ENCODE measurements around the gene CES5A.
"Not testable (repeated sequence)": the region's sequence is repeated elsewhere in the genome, so short reads cannot be mapped to it uniquely, and the experiment has no call there.

The CES5A gene

DNA sequence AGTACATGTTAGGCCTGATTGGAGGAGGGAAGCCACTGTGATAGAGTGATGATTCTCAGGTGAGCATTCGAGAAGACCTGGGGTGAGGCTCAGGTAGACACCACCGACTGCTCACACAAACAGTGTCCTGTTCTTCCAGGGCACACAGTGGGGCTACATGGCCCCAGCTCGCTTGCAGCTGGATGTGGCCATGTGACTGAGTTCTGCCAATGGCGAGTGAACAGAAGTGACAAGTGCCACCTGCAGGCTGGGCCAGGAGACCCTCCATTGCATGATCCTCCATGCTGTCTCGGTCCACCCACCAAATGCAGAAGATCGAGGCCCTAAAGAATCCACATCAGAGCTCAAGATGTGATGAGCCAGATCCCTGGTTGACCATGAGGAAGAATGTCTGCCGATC is 6.2 kb downstream of the CES5A start:
- no peaks in the 10 kb centered on the region for H4K20me1 ChIP-seq (ENCODE audit: low read depth, low read length)
- H3K4me3 ChIP-seq (ENCODE audit: insufficient read depth, low read length, poor library complexity, severe bottlenecking), result no peak overlapping the region
- no peaks in the 10 kb centered on the region for H3K79me2 ChIP-seq (ENCODE audit: insufficient read depth, low read length)
- H3K27me3 ChIP-seq (ENCODE audit: low read length), result no peaks in the 10 kb centered on the region
- no peak overlapping the region for H3K9ac ChIP-seq (ENCODE audit: low read length)
- H3K4me2 ChIP-seq (ENCODE audit: low read depth, low read length, poor library complexity, severe bottlenecking), result no peak overlapping the region
- no peak overlapping the region for H3K27ac ChIP-seq (ENCODE audit: low read depth, low read length)
- H3K36me3 ChIP-seq (ENCODE audit: low read length), result no peaks in the 10 kb centered on the region
- no peaks in the 10 kb centered on the region for H3F3A ChIP-seq (ENCODE audit: insufficient read depth)
- TF ChIP-seq, protein P1, sequence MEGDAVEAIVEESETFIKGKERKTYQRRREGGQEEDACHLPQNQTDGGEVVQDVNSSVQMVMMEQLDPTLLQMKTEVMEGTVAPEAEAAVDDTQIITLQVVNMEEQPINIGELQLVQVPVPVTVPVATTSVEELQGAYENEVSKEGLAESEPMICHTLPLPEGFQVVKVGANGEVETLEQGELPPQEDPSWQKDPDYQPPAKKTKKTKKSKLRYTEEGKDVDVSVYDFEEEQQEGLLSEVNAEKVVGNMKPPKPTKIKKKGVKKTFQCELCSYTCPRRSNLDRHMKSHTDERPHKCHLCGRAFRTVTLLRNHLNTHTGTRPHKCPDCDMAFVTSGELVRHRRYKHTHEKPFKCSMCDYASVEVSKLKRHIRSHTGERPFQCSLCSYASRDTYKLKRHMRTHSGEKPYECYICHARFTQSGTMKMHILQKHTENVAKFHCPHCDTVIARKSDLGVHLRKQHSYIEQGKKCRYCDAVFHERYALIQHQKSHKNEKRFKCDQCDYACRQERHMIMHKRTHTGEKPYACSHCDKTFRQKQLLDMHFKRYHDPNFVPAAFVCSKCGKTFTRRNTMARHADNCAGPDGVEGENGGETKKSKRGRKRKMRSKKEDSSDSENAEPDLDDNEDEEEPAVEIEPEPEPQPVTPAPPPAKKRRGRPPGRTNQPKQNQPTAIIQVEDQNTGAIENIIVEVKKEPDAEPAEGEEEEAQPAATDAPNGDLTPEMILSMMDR (IDR thresholded peaks at IDR 0.05; ENCODE audit: insufficient read depth, low read length, poor library complexity, severe bottlenecking), result no peak
- no peak for TF ChIP-seq EZH2phosphoT487 (conservative IDR thresholded peaks at IDR 0.05; ENCODE audit: low read length)
- H3K9me2 ChIP-seq (replicated peaks; ENCODE audit: insufficient read depth, low read length), result no peaks in the 10 kb centered on the region
- H3K9me3 ChIP-seq (ENCODE audit: insufficient read depth, low read length), result no peaks in the 10 kb centered on the region
- no peak overlapping the region for H2AFZ ChIP-seq (ENCODE audit: low read depth, low read length, severe bottlenecking)

DNA sequence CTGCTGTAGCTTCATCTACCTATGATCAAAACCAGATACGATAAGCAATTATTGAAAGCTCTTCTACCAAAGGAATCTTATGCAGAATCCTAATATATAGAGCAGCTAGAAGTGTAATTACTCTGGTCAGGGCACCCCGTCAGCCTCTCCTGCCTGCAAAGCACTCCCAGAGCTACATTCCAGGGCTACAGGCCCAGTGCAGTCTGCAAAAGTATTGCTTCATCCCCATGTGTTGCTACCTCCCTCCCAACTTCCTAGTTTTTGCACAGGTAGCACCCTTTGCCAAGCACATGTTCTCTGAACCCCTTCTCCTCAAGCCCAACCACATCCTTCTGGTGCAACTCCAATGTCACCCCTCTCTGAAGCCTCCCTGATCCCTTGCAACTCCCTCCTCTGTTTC is 7.0 kb downstream of the CES5A start:
- Histone ChIP-seq H3K27ac (ENCODE audit: low read depth, low read length) (no peak overlapping the region), H2AFZ (ENCODE audit: low read depth, low read length, severe bottlenecking) (no peak overlapping the region), H3F3A (ENCODE audit: insufficient read depth) (no peaks in the 10 kb centered on the region), H3K36me3 (ENCODE audit: low read length) (no peaks in the 10 kb centered on the region), H4K20me1 (ENCODE audit: low read depth, low read length) (no peaks in the 10 kb centered on the region), H3K9me3 (ENCODE audit: insufficient read depth, low read length) (no peaks in the 10 kb centered on the region), H3K27me3 (ENCODE audit: low read length) (no peaks in the 10 kb centered on the region), H3K9me2 (replicated peaks; ENCODE audit: insufficient read depth, low read length) (no peaks in the 10 kb centered on the region), H3K79me2 (ENCODE audit: insufficient read depth, low read length) (no peaks in the 10 kb centered on the region), H3K4me2 (ENCODE audit: low read depth, low read length, poor library complexity, severe bottlenecking) (no peak overlapping the region), H3K4me3 (ENCODE audit: insufficient read depth, low read length, poor library complexity, severe bottlenecking) (no peak overlapping the region), H3K9ac (ENCODE audit: low read length) (no peak overlapping the region)
- TF ChIP-seq, protein P1 (IDR thresholded peaks at IDR 0.05; ENCODE audit: insufficient read depth, low read length, poor library complexity, severe bottlenecking), result no peak
- no peak for TF ChIP-seq EZH2phosphoT487 (conservative IDR thresholded peaks at IDR 0.05; ENCODE audit: low read length)

DNA sequence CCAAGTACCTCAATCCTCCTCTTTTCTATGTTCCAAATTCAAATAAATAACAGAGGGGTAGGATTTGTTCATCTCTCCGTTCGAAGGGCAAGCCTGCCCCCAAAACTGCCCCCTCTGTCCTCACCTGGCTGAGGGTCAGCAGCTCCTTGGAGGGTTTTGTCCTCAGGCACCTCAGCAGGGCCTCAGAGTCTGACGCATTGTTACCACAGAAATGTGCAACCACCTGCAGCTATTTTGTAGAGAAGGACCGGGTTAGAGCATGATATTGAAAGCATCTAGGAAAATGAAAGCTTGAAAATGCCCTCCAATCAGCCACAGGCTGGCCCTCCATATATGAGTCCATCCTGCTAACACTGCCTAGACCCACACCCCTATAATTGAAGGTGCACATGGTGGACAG is 13.9 kb downstream of the CES5A start:
- H3K9me2 ChIP-seq (replicated peaks; ENCODE audit: insufficient read depth, low read length), result no peaks in the 10 kb centered on the region
- H2AFZ ChIP-seq (ENCODE audit: low read depth, low read length, severe bottlenecking), result no peak overlapping the region
- no peak overlapping the region for H3K4me3 ChIP-seq (ENCODE audit: insufficient read depth, low read length, poor library complexity, severe bottlenecking)
- no peaks in the 10 kb centered on the region for H4K20me1 ChIP-seq (ENCODE audit: low read depth, low read length)
- H3K9me3 ChIP-seq (ENCODE audit: insufficient read depth, low read length), result no peaks in the 10 kb centered on the region
- no peak overlapping the region for H3K4me2 ChIP-seq (ENCODE audit: low read depth, low read length, poor library complexity, severe bottlenecking)
- H3K79me2 ChIP-seq (ENCODE audit: insufficient read depth, low read length), result no peaks in the 10 kb centered on the region
- no peaks in the 10 kb centered on the region for H3K36me3 ChIP-seq (ENCODE audit: low read length)
- H3K27me3 ChIP-seq (ENCODE audit: low read length), result no peaks in the 10 kb centered on the region
- TF ChIP-seq EZH2phosphoT487 (conservative IDR thresholded peaks at IDR 0.05; ENCODE audit: low read length), result no peak
- TF ChIP-seq, protein P1 (IDR thresholded peaks at IDR 0.05; ENCODE audit: insufficient read depth, low read length, poor library complexity, severe bottlenecking), result no peak
- H3K9ac ChIP-seq (ENCODE audit: low read length), result no peak overlapping the region
- H3K27ac ChIP-seq (ENCODE audit: low read depth, low read length), result no peak overlapping the region
- H3F3A ChIP-seq (ENCODE audit: insufficient read depth), result no peaks in the 10 kb centered on the region

DNA sequence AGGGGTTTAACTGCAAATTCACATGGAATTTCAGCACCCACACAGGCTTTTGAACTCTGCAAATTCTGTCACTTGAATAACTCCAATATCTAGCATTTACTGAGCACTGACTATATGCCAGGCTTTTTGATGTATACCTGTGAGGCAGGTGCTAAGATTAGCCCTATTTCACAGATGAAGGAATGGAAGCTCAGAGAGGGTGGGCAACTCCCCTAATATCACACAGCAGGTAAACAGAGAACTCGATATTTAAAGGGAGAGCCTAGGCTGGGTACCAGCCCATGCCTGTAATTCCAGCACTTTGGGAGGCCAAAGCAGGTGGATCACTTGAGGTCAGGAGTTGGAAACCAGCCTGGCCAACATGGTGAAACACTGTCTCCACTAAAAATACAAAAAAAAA is 17.5 kb downstream of the CES5A start:
- H3F3A ChIP-seq (ENCODE audit: insufficient read depth); H3K27me3 ChIP-seq (ENCODE audit: low read length); H2AFZ ChIP-seq (ENCODE audit: low read depth, low read length, severe bottlenecking); H4K20me1 ChIP-seq (ENCODE audit: low read depth, low read length); H3K4me2 ChIP-seq (ENCODE audit: low read depth, low read length, poor library complexity, severe bottlenecking); H3K27ac ChIP-seq (ENCODE audit: low read depth, low read length); H3K9me2 ChIP-seq (replicated peaks; ENCODE audit: insufficient read depth, low read length); H3K9me3 ChIP-seq (ENCODE audit: insufficient read depth, low read length); H3K9ac ChIP-seq (ENCODE audit: low read length); H3K36me3 ChIP-seq (ENCODE audit: low read length); H3K79me2 ChIP-seq (ENCODE audit: insufficient read depth, low read length); H3K4me3 ChIP-seq (ENCODE audit: insufficient read depth, low read length, poor library complexity, severe bottlenecking): not testable (repeated sequence)
